Ishikawa (cell line): ENCODE measurements around the gene CPSF6.

ENCODE experiments used
- CEBPB ChIP-seq: IDR thresholded peaks from 2 replicates; pipeline ENCODE4 v1.6.1; 2012
- CREB1 ChIP-seq: IDR thresholded peaks from 2 replicates; pipeline ENCODE4 v1.6.1; 2012; ENCODE audit warnings: low read depth
- EGR1 ChIP-seq: IDR thresholded peaks from 2 replicates; pipeline ENCODE4 v1.6.1; 2012
- EP300 ChIP-seq: IDR thresholded peaks from 2 replicates; pipeline ENCODE4 v1.6.1; 2012; ENCODE audit warnings: borderline replicate concordance
- FOXM1 ChIP-seq: IDR thresholded peaks from 2 replicates; pipeline ENCODE4 v1.6.1; 2012; ENCODE audit warnings: low read depth, borderline replicate concordance
- NFIC ChIP-seq: IDR thresholded peaks from 2 replicates; pipeline ENCODE4 v1.6.1; 2012
- RAD21 ChIP-seq: IDR thresholded peaks from 2 replicates; pipeline ENCODE4 v1.6.1; 2012; ENCODE audit warnings: low read depth
- TAF1 ChIP-seq: IDR thresholded peaks from 2 replicates; pipeline ENCODE4 v1.6.1; 2012; ENCODE audit warnings: low read depth, mild to moderate bottlenecking
- TCF12 ChIP-seq: IDR thresholded peaks from 2 replicates; pipeline ENCODE4 v1.6.1; 2012; ENCODE audit warnings: low read depth
- TEAD4 ChIP-seq: IDR thresholded peaks from 2 replicates; pipeline ENCODE4 v1.6.1; 2012
- YY1 ChIP-seq: IDR thresholded peaks from 2 replicates; pipeline ENCODE4 v1.6.1; 2012; ENCODE audit warnings: low read depth
- ZBTB7A ChIP-seq: IDR thresholded peaks from 2 replicates; pipeline ENCODE4 v1.6.1; 2012; ENCODE audit warnings: low read depth
- TF ChIP-seq, protein P1 (sequence below): IDR thresholded peaks from 2 replicates; pipeline ENCODE4 v1.6.1; 2012
- TF ChIP-seq, protein P2 (sequence below): IDR thresholded peaks from 2 replicates; pipeline ENCODE4 v1.6.1; 2012; ENCODE audit warnings: low read depth, mild to moderate bottlenecking
- TF ChIP-seq, protein P3 (sequence below): IDR thresholded peaks from 2 replicates; pipeline ENCODE4 v1.6.1; 2012

The CPSF6 gene

DNA sequence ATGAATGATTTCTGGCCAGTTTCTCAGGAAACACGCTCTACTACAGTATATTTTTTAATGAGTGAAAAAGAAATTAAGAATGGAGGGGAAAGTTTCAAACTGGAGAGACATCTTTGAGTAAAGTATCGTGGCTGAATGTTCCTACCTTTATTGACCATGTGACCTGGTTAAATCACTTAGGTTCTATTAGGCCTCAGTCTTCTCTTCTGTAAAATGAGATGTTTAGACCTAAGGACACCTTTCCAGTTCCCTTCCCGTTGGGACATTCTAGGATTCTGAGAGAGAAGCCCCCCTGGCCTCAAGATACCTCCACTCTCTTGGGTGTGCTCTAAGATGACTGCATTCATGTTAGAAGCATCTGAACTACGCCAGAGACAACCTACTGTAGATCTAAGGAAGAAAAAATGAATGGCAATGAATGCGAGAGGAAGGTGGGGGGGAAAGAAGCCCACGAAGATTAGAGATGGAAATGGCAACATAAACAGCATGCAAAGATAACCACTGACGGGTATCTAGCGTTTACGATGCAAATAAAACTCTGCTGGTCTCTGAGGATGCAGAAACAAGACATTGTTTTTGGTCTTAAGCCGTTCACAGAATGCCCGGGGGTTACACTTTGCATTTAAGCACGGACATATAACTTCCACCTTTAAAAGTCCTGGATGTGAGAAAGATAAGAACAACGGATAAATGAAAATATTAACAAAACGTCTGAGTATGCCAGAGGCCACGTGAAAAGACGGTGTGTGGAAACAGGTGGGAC is 599 bp upstream of the CPSF6 start:
- TF ChIP-seq CEBPB: no peak
- TF ChIP-seq NFIC: no peak
- no peak for TF ChIP-seq TAF1
- no peak for TF ChIP-seq EP300
- no peak for TF ChIP-seq RAD21
- TF ChIP-seq FOXM1: no peak
- TF ChIP-seq EGR1: no peak
- TF ChIP-seq CREB1: no peak
- no peak for TF ChIP-seq ZBTB7A
- TF ChIP-seq YY1: no peak
- TF ChIP-seq, protein P1, sequence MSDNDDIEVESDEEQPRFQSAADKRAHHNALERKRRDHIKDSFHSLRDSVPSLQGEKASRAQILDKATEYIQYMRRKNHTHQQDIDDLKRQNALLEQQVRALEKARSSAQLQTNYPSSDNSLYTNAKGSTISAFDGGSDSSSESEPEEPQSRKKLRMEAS: no peak
- TF ChIP-seq, protein P2, sequence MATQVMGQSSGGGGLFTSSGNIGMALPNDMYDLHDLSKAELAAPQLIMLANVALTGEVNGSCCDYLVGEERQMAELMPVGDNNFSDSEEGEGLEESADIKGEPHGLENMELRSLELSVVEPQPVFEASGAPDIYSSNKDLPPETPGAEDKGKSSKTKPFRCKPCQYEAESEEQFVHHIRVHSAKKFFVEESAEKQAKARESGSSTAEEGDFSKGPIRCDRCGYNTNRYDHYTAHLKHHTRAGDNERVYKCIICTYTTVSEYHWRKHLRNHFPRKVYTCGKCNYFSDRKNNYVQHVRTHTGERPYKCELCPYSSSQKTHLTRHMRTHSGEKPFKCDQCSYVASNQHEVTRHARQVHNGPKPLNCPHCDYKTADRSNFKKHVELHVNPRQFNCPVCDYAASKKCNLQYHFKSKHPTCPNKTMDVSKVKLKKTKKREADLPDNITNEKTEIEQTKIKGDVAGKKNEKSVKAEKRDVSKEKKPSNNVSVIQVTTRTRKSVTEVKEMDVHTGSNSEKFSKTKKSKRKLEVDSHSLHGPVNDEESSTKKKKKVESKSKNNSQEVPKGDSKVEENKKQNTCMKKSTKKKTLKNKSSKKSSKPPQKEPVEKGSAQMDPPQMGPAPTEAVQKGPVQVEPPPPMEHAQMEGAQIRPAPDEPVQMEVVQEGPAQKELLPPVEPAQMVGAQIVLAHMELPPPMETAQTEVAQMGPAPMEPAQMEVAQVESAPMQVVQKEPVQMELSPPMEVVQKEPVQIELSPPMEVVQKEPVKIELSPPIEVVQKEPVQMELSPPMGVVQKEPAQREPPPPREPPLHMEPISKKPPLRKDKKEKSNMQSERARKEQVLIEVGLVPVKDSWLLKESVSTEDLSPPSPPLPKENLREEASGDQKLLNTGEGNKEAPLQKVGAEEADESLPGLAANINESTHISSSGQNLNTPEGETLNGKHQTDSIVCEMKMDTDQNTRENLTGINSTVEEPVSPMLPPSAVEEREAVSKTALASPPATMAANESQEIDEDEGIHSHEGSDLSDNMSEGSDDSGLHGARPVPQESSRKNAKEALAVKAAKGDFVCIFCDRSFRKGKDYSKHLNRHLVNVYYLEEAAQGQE: no peak
- no peak for TF ChIP-seq TEAD4

DNA sequence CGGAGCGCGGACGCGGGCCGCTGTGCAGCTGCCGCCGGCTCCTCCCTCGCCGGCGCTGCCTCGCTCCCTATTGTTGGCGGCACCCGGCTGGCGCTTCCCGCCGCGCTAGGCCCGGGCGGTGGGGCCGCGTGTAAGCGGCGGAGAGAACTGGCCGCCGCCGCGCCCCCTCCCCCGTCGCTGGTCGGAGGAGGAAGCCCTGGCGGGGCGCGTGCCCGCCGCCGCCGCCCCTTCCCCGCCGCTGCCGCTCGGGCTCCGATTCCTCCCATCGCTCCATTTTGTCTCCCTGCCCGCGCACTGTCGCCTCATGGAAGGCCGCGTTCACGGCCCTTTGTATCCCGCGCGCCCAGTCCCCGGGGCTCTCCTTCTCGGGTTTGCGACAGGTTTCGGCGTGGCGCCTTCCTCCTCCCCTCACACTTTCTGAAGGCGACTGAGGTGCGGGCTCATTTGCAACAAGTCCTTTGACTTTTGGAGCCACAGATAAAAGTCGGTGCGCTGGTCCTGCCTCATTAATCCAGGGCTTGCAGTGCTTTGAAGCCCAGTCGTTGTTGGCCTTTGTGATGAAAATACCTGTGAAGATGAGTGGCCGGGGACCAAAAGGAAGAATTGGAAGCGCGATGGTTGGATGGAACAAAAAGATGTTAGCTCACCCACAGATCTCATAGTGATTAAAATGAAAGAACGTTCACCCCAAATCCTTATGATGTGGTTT is 707 bp downstream of the CPSF6 start:
- TF ChIP-seq, protein P3, sequence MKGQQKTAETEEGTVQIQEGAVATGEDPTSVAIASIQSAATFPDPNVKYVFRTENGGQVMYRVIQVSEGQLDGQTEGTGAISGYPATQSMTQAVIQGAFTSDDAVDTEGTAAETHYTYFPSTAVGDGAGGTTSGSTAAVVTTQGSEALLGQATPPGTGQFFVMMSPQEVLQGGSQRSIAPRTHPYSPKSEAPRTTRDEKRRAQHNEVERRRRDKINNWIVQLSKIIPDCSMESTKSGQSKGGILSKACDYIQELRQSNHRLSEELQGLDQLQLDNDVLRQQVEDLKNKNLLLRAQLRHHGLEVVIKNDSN: no peak
- peak; percentile 78 for TF ChIP-seq YY1
- no peak for TF ChIP-seq RAD21

DNA sequence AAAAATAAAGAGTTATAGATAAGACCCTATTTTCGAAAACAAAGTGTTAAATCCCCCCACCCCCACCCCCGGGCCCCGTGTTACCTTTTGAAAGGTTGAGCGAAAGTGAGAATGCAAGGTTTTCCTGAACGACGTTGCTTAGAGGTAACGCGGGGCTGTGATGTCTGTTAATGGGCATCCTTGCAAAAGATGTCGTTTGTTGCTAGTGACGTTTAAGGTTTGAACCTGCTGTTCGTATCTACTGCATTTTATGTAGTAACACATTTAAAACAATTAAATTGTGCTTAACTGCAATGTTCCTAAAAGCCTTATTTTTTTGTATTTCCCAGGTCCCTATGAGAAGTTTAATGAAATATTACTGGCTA is 1.2 kb downstream of the CPSF6 start:
- no peak for TF ChIP-seq CEBPB
- TF ChIP-seq, protein P3: no peak
- TF ChIP-seq TCF12: no peak
- no peak for TF ChIP-seq FOXM1
- no peak for TF ChIP-seq EGR1
- TF ChIP-seq TAF1: no peak
- TF ChIP-seq, protein P1: no peak

DNA sequence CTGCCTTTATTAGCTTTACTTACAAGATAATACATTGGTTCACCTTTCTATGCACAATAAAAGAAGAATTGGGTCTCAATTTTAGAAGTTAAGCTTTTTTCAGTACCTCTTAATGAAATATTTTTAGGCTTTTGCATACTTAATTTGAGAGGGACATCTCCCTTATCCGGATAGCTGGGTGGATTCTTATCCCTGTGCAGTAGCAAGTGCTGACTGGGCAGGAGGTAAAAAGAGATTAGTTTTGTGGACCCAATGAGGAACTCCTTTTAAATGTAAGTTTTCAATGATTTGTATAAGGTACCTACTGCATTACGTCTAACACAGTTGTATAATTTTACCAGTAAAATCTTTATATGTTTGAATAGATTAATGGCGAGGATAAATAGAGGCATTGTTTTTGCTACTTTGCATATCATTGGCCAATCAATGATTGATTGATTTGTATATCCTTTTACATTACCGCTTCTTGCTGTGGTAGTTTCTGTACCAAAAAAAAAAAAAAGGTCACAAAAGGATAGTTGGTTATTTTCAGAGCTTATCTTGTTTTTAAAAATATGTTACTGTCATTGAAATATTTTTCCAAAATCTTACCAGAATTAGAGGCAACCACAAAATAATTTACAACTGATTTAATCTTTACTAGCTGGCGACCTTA is 2.2 kb downstream of the CPSF6 start:
- TF ChIP-seq CEBPB: no peak
- TF ChIP-seq EGR1: no peak
- TF ChIP-seq, protein P2: no peak
- no peak for TF ChIP-seq NFIC
- TF ChIP-seq RAD21: no peak
- no peak for TF ChIP-seq CREB1
- no peak for TF ChIP-seq YY1
- no peak for TF ChIP-seq TAF1
- no peak for TF ChIP-seq FOXM1
- no peak for TF ChIP-seq EP300
- TF ChIP-seq, protein P3: no peak
- TF ChIP-seq ZBTB7A: no peak
- TF ChIP-seq, protein P1: no peak
- no peak for TF ChIP-seq TCF12
- no peak for TF ChIP-seq TEAD4
